ENCODE results near the gene IFNG.

DNA sequence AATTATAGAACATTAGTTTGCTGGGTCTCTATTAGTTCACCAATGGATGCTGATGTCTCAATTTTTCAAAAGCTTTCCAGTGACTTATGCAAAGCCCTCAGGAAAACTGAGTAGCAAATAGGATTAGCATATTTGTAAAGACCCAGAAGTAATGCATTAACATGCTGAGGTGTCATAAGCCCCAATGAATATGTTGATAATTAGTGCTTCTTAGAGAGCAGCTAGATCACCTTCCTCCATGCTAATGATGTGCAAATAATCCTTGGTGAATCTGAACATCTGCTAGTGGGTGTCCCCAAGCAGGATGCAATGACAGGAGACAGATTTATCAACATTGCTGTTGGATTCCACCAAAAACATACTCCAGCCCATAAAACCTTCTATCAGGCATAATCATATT, 19.0 kb downstream of the IFNG start:
- TF ChIP-seq POLR2A (IDR thresholded peaks at IDR 0.05; ENCODE audit: low read depth, low read length) (no peak), POLR2AphosphoS5 (IDR thresholded peaks at IDR 0.05; ENCODE audit: low read depth, low read length) (no peak), TAF1 (IDR thresholded peaks at IDR 0.05; ENCODE audit: borderline replicate concordance, low read depth, low read length) (no peak)
